IPS DF 4.7 (cell line): ENCODE results near the gene GUK1.

Experiments used
- DNase-seq: peaks from one replicate; pipeline ENCODE4 v3.0.0-alpha.2; 2013; ENCODE audit warnings: low spot score; ENCODE audit errors: extremely low read depth

GUK1 gene

DNA sequence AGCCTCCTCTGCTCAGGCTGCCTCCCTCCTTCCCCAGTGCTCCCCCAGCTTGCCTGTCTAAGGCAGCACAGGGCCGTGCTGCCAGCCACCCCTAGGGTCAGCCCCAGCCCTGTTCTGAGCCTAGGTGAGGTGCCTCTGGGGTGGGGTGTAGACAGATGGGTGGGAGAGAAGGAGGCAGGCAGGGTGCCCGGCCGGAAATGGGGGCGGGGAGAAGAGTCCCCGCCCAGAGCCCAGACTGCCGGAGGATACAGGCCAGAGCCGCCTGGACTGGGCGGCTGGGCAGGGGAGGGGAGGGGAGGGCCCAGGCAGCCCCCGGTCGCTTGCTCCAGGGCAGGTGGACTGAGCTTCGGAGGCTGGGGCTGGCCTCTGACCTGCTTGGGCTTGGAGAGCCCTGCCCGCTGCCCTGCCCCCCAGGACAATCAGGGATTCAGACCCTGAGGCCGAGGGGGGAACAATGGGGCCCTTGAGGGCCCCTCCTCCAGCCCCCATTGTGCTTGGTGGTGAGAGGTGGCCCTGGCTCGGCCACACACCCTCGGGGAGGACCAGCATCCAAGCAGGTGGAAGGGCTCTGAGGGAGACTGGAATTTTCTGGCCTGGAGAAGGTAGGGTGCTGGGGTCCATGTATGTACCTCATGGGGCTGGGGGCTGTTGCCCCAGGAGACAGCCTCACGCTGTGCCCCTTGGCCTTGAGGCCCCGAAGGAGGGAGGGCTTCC lies 9.5 kb downstream of the GUK1 start, which contains the start of gene GJC2:
Gene GJC2, plus strand, starts transcription at position 525 of the 714 bp plus-strand sequence. CDS start 7,829 bp downstream, outside the sequence.
- no peak for DNase-seq

DNA sequence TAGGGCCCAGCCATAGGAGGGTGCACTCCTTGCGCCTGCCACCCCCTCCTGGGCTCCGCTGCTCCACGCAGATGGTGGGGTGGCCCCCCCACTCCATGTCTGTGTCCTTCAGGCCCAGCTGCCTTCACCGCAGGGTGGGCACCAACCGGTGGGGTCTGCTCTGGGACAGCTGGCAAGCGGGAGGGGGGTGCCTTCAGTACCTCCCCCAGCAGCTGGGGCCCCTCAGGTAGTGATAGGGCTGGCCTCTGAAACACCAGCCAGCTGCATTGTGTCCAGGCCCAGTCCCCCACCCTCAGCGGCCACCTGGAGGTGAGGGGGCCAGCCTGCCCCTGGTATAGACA lies 10.0 kb downstream of the GUK1 start:
- DNase-seq: no peak

DNA sequence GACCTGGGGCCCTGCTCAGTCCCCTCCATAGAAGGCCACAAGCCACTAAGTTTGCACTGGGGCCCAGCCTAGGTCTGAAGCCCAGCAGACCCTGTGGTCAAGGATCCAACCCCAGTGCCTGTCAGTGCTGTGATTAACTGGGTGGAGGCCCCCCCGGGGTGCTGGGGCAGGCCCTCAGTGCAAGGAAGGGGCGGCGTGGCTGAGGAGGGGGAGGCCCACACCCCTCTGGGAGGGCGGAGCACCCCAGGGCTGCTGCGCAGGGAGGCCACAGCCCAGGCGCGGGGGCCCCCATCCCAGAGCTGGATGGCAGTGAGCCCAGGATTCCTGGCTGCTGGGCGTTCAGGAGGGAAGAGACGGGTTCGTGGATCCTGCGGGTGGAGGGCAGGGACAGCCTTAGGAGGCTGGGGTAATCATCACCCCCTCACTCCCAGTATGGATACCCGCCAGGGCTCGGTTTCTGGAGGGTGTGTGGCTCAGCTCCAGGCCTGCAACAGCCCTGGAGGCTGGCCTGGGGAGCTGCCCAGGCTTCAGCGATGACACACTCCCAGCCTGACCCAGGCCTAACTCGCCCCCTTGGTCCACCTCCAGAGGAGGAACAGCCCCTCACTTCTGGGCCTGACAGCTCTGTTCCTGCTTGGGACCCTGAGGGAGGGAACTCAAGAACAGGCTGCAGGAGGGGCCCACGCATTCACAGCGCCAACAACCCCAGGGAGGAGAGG lies 10.5 kb downstream of the GUK1 start:
- no peak for DNase-seq

DNA sequence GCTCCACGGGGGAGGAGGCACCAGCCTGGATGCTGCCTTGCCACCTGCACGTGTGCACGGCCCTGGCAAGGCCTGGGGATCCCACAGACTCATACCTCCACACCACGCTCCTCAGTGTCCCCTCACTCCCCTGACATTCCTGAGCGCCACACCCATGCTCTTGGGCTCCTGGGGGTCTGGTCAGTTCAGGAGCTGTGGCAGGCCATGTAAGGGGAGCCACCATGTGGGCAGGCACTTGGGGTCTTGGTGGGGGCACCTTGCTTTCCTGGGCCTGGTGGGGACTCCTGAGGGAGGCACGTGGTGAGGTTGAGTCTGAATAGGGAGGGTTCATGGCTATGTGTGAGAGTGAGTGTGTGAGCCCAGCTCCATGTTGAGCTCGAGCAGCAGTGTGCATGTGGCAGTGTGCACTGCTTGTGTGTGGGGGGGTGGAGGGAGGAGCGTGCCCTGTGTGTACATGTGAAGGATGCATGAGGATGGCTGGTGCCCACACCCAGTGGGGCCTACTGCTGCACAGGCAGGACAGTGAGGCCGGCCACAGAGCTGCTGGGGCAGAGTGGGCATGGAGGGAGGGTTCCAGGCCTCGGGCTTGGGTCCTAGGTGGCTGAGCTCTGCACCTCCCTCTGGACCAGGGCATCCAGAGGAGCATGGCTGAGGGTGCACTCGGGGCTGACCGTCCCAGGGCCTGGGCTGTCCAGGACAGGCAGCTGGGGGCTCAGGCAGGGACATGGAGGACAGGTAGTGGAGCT lies 11.3 kb downstream of the GUK1 start:
- no peak for DNase-seq

DNA sequence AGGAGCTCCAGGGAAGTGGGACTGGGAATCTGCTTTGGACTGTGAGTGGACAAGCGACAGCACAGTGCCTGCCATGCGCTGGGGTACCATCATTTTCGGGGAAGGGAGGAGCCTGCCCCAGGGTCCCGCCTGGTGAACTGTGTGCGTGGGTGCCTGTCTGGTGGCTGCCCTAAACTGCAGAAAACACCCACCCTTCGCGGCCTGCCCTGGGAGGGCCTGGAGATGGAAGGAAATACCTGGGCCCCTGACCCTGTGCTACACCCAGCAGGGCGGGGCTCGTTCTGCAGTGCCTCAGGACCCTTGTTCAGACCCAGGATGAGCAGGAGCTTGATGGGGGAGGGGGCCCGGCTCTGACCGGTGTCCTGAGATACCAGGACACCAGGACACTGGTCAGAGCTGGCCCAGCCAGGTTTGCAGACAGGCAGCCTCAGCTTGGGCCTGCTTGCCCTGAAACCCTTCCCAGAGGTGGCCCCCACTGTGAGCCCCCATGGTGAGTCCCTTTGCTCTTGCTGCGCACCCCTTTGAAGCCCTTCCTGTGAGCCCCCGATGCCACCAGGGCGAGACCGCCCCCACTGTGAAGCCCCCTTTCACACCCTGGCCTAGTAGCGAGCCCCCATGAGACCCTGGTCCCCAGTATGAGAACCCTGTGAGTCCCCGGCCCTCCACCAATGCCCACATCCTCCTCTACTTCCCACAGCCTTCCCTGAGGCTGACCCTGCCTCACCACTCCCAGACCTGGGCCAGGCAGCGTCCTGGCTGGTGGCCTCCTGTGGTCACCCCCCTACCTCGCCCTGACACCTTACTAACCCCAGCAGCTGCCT lies 12.2 kb downstream of the GUK1 start:
- DNase-seq: no peak

DNA sequence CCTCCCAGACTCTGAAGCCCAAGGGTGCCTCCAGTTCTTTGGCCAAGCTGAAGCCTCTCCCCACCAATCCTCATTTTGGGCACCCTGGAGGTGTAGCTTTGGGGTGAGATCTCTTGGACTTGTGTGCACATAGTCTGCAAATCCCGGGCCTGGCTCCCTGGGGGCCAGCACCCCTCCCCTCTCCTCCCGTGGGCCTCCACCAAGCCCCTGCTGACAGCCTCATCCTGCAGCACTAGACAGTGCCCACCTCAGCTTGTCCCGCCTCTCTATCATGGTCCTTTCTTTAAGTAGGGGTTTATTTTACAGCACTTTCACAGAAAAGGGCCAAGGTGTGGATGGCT lies 12.8 kb downstream of the GUK1 start:
- DNase-seq: no peak

DNA sequence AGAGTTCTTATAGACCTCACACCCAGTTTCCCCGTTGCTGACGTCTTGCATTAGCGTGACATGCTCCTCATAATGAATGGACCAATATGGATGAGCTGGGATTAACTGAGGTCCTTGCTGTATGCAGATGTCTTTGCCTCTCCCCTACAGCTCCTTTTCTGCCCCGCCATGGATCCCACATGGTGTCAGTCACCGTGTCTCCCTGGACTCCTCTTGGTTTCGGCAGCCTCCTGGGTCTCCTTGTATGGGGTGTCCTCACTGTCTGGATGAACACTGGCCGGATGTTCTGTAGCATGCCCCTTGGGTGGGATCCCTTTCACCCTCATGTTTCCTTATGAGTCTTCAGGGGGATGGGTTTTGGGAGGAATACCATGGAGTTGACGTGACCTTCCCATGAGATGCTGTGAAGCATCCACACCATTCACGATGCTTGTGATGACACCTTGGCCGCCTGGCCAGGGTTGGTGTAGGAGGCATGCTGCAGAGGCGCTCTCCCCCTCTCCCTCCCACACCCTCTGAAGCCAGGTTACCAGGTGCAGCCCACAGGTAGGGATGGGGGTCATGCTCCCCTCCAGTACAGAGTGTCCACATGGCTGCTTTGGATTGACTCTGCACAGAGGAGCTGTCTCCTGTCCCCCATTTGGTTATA lies 14.1 kb downstream of the GUK1 start:
- no peak for DNase-seq

DNA sequence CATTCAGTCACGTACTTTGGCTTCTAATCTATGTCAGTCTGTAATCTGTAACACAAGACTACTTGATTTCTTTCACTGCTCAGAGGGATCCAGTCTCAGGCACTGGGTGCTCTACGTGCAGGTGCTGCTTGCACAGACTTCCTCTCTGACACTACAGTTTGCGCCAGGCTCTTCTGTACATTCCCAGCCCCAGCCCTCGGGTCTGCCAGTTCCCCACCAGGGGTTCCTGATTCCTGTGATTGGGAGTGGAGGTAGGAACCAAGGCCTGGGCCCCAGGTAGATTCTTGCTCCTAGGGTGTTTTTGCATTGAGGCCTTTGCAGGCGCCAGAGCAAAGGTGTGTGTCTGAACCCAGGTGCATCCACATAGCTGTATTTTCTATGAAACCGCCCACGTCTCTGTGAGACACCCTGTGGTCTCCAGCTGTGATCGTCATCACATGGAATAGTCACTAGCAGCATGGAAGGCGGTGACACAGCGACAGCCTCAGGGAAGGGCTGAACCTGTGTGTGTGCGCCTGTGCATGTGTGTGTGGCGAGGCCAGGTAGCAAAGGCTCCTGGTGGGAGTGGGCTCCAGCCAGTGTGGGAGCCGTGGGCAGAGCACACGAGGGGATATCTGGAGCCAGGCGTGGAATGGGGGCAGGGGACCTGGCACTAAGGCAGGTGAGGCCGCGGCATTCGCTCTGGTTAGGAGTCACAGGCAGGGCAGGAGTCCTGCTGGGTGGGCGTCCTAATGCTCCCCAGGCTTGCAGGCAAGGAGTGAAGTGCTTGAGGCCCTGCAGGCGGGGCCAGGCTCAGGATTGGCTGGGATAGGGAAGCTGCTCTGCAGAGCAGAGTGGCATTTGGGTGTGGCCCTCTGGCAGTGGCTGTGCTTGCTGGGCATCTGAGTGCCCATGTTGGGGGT lies 14.8 kb downstream of the GUK1 start:
- no peak for DNase-seq

DNA sequence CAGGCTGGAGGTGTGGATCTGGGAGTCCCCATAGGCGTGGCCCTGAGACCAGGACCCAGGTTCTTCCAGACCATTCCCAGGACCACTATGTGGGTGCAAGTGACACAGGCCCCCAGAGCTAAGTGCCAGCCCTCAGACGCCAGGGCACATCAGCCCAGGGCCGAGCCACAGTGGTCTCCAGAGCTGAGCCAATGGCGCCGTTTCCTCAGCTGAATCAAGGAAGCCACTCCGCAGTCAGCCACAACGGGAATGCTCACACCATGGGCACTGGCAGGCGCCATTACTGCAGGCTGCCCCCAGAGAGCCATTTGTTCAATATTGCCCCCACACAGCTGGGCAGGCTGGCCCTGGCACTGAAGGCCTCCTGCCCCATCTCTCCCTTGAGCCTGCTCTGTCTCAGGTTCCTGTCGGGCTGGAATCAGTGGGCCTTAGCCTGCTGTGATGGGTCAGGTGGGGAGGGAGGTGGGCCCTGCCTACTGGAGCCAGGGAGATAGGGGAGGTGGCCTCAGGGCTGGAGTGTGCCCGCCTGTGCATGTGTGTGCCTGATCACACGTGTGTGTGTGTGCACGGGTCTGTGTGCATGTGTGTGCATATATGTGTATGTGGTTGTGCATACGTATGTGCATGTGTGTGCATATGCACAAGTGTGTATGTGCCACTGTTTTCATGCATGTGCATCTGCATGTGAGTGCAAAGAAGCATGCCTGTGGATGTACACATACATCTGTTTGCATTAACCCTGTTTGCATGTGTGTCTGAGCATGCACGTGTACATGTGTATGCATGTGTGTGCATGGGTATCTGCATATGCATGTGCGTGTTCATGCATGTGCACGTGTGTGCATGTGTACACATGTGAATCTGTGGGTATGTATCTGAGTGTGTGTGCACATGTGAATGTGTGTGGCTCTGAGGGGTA lies 15.8 kb downstream of the GUK1 start:
- no peak for DNase-seq

DNA sequence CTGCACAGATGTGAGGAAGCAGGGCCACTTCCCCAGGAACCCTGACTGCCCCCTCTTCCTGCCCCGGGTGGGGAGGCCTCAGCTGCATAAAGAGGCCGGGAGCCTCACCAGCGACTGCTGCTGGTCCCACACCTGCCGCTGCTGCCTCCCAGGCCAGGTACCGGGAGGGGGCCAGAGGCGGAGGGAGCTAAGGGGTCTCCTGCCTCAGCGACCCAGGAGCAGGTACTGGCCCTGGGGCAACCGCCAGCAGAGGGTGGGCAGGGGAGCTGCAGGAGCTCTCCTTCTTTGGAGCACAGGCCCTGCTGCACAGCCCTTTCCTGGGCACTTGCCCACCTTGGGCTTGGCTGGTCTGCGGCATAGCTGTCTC lies 16.4 kb downstream of the GUK1 start:
- DNase-seq: no peak

DNA sequence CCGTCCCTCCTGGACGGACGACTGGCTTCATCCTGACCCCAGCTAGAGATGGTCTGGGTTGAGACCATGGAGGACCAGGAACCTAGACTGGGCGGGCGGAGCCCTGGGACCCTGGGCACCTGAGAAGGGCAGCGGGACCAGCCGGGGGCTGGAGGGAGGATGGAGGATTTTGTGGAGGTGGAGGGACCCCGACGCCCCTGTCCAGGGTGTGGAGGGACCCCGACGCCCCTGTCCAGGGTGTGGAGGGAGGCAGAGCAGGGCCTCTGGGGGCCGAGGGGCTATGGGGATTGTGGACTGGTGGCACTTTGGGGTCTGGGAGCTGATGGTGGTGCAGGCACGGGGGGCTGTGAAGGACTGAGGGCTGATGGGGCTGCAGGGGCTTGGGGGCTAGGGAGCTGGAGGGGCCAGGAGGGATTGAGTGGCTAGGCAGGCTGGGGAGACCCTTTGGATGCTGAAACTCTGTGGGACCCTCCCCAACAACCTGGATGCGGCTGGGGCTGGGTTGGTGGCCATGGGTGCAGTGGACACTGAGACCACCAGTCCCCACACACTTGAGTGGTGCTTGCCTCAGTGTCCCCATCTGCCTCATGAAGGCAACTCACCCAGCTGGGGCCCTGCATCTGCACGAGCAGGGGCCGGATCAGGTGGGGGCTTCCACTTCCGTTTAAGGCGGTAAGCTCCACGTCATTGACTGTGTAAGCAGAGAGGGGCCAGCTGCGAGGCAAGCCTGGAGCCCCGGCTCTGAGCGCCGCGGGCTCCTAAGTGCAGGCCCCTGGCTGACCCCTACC lies 17.1 kb downstream of the GUK1 start:
- no peak for DNase-seq

DNA sequence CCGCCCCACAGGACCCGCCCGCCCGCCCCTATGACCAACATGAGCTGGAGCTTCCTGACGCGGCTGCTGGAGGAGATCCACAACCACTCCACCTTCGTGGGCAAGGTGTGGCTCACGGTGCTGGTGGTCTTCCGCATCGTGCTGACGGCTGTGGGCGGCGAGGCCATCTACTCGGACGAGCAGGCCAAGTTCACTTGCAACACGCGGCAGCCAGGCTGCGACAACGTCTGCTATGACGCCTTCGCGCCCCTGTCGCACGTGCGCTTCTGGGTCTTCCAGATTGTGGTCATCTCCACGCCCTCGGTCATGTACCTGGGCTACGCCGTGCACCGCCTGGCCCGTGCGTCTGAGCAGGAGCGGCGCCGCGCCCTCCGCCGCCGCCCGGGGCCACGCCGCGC lies 17.6 kb downstream of the GUK1 start:
- DNase-seq: no peak

DNA sequence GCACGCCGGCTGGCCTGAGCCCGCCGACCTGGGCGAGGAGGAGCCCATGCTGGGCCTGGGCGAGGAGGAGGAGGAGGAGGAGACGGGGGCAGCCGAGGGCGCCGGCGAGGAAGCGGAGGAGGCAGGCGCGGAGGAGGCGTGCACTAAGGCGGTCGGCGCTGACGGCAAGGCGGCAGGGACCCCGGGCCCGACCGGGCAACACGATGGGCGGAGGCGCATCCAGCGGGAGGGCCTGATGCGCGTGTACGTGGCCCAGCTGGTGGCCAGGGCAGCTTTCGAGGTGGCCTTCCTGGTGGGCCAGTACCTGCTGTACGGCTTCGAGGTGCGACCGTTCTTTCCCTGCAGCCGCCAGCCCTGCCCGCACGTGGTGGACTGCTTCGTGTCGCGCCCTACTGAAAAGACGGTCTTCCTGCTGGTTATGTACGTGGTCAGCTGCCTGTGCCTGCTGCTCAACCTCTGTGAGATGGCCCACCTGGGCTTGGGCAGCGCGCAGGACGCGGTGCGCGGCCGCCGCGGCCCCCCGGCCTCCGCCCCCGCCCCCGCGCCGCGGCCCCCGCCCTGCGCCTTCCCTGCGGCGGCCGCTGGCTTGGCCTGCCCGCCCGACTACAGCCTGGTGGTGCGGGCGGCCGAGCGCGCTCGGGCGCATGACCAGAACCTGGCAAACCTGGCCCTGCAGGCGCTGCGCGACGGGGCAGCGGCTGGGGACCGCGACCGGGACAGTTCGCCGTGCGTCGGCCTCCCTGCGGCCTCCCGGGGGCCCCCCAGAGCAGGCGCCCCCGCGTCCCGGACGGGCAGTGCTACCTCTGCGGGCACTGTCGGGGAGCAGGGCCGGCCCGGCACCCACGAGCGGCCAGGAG lies 18.3 kb downstream of the GUK1 start:
- no peak for DNase-seq

DNA sequence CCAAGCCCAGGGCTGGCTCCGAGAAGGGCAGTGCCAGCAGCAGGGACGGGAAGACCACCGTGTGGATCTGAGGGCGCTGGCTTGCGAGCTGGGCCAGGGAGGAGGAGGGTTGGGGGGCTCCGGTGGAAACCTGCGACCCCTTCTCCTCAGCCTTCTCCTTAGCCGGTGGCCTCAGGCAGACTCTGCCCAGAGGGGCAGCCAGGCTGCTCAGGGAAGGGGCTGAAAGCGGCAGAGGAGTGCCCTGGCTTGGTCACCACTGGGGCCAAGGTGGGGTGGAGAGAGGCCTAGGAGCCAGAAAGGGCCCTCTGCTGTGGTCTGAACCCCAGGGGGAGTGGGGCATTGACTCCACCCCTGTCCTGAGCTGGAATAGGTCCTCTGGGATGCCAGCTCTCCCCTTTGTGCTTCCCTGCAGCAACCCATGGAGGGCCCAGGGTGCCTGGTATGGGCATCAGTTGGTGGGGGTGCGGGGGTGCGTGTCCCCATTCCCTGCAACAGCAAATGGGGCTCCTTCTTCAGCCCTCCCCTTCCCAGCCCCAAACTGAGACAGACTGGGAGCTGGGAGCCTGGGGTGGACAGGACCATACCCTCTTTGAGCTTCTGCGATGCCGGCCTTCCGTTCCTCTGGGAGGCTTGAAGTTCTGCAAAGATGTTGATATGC lies 19.1 kb downstream of the GUK1 start:
- DNase-seq: no peak

DNA sequence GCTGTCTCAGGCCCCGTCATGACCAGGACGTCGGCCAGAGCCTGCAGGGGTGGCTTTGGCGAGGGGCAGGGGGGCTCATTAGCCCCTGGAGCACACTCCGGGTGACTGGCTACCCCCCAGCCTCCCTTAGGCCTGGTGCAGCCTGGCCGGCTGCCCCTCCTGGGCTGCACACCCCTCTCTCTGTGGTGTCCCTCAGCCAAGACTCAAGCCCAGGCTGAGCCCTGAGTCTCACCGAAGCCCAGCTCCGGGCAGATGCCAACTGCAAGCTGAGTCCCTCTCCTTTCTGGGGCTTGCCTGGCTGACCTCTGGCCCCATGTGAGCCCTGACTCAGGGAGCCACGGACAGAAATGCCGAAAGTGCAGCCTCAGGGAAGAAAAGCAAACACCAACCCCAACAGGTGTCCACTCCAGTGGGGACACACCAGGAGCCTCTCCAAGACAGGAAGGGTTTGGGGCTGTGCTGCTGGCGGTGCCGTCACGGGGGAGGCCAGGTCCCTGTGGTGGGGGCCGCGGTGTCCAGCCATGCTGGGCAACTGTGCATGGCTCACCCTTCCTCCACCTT lies 20.2 kb downstream of the GUK1 start:
- no peak for DNase-seq

DNA sequence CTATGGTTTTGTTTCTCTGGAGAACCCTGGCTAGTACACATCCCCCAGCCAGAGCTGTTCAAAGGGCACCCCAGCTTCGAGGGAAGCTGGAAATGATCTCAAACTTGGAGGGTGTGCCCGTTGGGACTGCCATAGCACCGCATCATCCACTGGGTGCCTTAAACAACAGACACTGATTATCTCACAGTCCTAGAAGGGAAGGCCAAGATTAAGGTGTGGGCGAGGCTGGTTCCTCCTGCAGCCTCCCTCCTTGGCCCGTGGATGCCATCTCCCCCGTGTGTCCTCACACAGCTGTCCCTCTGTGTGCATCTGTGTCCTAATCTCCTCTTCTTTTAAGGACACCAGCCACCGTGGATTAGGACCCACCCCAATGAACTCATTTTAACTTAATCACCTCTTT lies 21.3 kb downstream of the GUK1 start:
- DNase-seq: no peak

DNA sequence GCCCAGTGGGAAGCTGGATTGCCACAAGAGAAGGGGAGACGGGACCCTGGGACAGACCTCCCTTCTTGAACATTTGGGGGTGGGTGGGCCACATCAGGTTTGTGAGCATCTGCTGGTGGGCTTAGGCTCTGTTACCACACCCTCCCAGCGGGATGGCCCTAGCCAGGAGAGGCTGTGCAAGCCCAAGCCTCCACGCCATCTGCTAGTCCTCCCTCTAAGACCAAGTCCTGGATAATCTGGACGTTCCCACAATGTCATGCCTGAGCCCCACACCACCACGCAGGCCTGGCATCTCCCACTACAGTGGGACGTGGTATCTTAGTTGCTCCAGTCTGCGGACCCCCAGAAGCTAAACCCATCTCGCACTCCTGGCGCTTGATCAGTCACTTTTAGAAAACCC lies 21.8 kb downstream of the GUK1 start:
- DNase-seq: no peak
